HG03103 (cell line): Measurements from ENCODE around the gene MDH1.

ENCODE experiments used
- ATAC-seq: cut with Tn5 transposase; IDR thresholded peaks from one replicate; pipeline ENCODE4 v1.9.1; 2021; ENCODE audit warnings: low read depth; ENCODE audit not compliant: unreplicated experiment

Gene MDH1

DNA sequence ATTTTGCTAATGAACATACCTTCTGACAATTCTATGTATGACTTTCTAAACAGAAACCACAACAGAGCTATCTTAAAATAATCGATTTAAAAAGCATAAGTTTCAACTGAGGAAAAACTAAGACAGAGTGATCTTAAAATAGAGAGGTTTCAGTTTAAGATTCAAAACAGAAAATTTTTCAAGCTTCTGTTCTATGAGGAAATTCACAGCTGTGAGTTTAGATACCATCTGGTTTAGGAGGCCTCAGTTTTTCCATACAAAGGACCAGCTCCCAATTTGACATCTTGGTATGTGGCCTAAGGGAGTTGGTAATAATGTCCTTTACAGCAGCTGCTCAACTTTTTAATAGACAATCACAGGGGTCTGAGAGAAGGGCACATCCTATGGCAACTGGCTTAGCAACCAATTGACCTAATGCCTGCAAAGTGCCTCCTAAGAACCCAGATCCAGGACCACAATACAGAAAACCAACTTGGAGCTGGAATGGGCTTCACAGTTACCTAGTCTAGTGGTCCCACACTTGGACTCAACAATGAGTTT, 39.7 kb downstream of the MDH1 start:
- ATAC-seq = no peak

DNA sequence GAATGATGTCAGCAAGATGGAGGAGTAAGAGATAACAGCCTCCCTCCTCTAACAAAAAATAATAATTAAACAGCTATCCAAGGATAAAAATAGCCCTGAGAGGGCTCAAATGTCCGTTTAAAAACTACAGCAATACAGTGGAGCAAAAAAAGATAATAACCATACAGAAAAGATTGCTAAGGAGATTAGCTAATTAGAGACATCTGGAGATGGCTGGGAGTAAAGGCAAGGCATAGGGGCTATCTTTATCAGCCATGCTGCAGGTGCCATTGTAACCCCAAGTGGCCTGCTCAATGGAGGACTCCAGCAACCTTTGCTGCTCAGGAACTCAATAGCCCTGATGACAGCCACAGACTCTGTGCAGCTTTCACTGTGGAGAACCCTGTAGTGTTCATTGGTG, 42.7 kb downstream of the MDH1 start:
- ATAC-seq = no peak

DNA sequence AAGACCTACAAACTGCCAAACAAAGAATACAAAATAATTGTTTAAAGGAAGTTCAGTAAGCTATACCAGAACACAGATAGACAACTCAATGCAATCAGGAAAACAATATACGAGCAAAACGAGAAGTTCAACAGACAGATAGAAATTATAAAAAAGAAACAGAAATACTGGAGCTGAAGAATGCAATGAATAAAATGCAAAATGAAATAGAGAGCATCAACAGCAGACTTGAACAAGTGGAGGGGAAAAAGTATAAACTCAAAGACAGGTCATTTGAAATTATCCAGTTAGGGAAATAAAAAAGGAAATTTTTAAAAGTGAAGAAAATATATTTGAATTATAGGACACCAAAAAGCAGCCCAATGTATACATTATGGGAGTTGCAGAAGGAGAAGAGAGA, 43.6 kb downstream of the MDH1 start:
- ATAC-seq = no peak

DNA sequence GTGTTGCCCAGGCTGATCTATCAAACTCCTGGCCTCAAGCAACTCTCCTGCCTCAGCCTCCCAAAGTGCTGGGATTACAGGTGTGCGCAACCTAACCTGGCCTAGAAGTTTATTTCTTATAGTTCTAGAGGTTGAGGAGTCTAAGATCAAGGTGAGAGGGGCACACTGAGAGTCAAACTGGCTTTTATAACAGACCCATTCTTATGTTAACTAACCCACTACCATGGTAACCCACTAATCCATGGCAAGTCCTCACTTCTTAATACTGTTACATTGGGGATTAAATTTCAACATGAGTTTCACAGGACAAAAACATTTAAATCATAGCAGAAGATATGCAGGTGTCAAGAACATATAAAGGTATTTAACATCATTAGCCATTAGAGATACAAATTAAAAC, 50.6 kb downstream of the MDH1 start:
- no peak for ATAC-seq

DNA sequence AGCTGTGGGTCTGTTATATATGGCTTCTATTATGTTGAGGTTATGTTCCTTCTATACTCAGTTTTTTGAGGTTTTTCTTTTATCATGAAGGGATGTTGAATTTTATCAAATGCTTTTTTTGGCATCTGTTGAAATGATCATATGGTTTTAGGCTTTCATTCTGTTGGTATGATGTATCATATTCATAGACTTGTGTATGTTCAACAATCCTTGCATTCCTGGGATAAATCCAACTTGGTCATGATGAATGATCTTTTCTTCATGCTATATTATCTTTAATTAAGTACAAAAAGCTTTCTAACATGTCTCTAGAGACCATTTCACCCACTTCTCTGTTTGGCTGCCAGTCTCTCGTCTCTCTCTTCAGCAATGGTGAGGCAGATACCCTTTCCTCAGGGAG, 54.2 kb downstream of the MDH1 start:
- no peak for ATAC-seq

DNA sequence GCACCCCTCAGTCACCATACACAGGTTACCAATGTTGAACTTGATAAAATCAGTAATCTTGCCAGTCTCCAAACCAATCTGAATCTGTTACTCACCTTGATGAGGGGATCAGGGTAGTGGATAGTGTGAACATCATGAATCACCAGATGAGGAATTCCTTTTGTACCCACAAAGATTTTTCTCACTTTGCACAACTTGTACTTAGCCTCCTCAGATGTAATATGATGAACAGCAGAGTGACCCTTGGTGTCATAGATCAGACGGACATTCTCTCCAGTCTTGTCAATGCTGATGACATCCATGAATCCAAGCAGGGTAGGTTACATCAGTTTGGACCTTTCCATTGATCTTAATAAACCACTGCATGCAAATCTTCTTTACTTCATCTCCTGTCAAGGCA, 54.7 kb downstream of the MDH1 start:
- ATAC-seq = no peak

DNA sequence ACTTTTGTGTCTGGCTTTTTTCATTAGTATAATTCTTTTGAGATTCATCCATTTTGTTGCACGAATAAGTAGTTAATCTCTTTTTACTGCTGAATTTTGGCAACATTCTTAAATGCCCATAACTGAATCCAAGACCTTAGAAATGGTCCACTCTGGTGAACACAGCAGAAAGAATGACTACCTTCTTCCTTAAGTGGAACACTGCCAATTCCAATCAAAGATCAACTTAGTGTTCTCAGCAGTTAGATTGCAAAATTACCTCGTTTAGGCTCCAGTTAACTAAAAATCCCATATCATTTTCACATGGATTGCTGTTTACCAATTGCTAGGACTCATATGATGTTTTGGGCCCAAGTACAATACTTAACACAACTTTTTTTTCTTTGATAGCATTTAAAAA, 59.9 kb downstream of the MDH1 start:
- no peak for ATAC-seq

DNA sequence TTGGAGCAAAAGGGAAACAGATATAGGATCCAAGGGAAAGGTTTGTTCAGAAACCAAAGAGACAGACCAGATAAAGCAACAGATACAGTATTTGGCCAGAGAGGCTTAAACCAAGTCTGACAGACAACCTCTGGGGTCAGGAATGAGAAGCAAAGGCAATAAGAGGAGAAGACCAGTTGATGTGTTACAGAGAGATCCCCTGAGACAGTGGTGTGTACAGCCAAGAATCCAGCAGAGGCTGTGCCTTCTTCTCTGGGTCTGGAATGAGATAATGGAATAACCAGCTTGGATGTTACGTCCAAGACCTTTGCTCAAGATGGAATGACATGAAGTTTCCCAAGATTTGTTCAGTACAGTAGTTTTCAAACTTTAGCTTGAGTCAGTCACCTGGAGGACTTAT, 61.1 kb downstream of the MDH1 start:
- no peak for ATAC-seq

DNA sequence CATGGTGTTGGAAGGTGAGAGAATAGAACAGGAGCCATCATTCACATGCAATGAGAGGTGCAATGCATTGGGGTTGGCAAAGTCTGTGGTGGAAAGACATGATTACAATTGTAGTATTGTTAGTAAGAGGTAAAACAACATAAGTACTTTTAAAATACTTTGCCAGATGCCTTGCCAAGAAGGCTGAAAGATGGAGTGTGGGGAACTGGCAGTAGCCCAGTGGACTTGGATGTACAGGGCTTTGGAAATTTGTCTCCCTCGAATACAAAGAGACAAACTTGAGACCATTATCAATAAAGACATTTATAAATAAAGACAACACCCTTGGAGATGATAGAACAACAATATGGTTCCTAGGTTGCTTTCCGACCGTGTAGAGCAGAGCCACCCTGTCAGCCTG, 62.0 kb downstream of the MDH1 start:
- ATAC-seq = no peak

DNA sequence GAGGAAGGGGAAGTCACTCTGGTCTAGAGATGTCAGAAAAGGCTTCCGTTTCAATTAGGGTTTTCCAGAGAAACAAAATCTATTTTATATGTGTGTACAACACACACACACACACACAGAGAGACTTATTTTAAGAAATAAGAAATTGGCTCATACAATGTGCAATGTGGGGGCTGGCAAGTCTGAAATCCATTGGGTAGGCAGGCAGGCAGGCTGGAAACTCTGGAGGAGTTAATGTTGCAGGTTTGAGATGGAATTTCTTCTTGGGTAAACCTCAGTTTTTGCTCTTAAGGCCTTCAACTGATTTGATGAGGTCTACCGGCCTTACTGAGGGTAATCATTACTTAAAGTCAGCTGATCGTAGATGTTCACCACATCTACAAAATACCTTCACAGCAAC, 62.6 kb downstream of the MDH1 start:
- no peak for ATAC-seq

DNA sequence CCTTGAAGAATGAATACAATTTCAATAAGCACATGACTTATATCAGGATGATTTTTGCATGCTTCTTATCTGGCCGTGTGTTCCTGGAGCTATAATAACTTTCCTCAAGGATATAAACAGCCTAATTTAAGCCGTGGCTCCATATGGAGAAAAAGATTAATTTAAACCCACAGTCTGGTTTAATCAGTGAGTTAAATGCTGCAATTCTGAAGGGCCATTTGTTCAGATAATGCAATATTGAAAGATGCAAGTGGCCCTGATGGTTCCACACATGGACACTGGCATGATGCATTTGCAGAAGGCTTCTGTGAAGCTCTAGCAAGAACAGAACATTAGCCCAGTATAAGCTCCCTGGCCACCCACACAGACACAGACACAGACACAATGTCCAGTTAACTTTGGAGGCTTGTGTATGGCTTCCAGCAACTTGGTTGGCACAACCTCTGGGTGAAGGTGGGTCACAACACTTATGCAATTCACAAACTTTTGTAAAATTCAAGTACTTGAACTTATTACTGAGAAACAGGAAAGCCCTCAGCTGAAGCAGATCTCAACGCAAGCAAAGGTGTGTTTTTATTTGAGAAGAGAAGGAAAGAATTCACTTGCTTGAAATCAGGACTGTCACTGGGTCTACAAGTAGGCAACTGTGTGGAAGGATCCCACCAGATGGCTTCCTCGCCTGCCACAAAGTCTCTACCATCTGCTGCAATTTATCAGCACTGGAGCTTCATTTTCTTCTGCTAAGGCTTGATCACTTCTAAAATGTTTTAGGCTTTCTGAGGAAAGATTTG, 63.3 kb downstream of the MDH1 start:
- no peak for ATAC-seq

DNA sequence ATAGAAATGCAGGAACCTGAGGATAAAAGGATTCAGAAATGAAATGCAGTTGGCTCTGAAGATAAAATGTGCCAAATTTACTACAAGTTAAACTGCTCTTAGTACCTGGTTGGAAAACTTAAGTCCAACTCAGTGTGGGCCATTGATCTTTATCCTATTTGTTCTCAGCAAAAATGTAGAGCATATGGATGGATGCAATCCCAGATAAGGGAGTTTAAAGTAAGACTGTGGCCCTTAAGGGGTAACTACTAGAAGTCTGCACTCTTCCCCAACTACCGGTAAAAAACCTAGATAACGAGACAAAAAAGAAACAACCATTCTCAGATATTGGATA, 63.9 kb downstream of the MDH1 start:
- no peak for ATAC-seq

DNA sequence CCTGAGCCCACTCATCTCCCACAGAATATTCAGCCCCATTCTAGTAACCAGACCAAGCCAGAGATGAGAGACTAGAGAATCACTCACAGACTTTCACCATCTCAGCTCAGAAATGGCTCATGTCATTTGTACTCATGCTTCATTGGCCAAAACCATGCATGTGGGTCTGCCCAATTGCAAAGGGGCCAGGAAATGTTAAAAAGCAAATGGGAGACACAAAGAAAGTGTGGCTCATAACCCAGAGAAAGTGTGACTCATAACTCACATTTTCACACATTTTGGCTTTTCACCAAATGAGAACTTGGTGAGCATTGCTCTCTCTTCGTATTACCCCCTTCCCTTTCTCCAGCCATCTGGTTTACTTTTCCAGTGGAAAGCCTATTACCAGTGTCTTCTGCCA, 66.2 kb downstream of the MDH1 start:
- ATAC-seq = peak; percentile 75
